Stimulated activated CD4-positive, alpha-beta T cell treated with anti-CD3 and anti-CD28 coated beads, TNF-alpha, amount 100 ng/mL, for 4 hours (primary cell): ENCODE measurements around the gene DCAF7.

Source experiments
- DNase-seq, 3 experiments: peaks; one replicate each; pipeline ENCODE4 v3.0.0-alpha.2; 2020; ENCODE audit warnings: low read depth in 3 of 3

Gene DCAF7

DNA sequence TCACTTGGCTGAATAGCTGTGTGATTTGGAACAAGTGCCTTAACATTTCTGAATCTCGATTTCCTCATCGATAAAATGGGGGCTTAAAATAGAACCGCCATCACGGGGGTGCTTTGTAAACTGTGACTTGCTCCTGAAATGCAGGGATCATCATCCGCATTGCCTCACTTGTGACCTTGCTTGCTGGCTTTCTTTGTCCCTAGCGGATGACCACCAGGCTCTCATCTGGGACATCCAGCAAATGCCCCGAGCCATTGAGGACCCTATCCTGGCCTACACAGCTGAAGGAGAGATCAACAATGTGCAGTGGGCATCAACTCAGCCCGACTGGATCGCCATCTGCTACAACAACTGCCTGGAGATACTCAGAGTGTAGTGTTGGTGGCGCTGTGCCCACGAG, 38.5 kb downstream of the DCAF7 start:
- DNase-seq, result no peak

DNA sequence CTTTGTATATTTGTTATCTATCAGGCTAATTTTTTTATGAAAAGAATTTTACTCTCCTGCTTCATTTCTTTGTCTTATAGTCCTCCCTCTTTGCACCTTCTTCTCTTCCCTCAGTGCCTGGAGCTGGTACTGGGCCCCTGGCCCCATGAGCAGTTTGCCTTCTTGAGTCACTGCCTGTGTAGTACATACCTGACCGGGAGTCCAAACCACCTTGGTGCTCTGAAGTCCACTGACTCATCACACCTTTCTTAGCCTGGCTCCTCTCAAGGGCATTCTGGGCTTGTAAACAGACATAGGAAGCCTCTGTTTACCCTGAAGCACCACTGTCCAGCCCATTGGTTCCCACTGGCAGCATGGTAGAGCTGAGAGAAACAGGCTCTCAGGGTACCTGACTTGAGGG, 39.4 kb downstream of the DCAF7 start:
- DNase-seq, result no peak

DNA sequence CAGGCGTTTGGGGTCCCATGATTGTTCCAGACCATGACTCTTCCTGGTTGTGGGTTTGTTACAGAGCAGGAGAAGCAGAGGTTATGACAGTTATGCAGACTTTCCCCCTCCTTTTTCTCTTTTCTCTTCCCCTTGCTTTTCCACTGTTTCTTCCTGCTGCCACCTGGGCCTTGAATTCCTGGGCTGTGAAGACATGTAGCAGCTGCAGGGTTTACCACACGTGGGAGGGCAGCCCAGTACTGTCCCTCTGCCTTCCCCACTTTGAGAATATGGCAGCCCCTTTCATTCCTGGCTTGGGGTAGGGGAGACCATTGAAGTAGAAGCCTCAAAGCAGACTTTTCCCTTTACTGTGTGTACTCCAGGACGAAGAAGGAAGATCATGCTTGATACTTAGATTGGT, 42.5 kb downstream of the DCAF7 start:
- no peak for DNase-seq

DNA sequence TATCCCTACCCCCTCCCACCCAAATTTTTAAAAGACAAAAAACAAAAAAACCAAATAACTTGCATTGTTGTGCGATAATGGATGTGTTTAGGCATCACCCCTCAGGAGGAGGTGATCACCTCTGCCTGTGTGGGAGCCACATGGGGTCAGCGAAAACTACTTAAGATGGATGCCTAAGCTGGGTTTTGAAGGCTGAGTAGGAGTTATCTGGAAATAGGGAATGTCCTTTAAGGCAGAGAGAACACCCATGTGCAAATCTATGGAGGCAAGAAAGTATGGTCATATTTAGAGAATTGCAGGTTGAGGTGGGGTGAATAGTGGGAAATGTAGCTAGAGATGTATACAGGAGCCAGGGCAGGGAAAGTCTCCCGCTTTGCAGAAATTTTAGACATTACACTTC, 44.9 kb downstream of the DCAF7 start:
- DNase-seq, result no peak

DNA sequence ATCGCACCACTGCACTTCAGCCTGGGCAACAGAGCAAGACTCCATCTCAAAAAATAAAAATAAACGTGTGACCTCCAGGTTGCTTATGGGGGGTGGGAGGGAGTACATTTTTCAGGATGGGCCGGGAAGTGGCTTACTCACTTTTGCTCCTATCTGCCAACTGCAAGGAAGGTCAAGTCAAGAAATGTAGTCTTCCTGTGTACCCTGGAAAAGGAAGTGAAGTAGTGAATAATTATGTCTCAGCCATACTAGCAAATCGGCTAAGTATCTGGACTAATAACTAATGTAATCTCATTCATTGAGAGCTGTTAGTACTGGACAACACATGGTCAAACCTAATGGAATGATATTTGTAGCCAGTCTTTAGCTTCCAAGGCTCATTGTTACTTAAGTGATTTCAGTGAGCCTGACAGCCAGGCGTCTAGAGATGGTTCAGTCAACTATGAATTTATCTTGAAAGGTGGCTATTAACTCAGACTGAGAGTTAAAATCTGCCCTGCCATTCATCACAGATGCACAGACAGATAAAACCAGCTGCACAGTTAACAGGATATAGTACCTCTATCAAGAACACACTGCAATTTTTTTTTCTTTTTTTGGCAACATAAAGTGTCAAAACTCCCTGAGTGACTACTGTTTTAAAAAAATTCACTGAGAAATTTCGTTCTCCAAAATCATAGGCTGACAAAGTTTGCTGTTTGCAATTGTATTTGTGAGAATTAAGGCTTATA, 46.7 kb downstream of the DCAF7 start:
- no peak for DNase-seq

DNA sequence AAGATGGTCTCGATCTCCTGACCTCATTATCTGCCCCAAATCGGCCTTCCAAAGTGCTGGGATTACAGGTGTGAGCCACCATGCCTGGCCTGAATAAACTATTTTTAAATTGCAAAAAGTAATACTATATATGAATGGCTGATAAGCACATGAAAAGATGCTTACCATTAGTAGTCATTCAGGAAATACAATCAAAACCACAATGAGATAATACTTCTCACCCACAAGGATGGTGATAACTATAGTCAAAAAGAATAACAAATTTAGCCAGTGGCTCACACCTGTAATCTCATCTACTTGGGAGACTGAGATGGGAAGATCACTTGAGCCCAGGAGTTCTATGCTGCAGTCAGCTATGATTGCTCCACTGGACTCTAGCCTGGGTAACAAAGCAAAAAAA, 48.0 kb downstream of the DCAF7 start:
- no peak for DNase-seq

DNA sequence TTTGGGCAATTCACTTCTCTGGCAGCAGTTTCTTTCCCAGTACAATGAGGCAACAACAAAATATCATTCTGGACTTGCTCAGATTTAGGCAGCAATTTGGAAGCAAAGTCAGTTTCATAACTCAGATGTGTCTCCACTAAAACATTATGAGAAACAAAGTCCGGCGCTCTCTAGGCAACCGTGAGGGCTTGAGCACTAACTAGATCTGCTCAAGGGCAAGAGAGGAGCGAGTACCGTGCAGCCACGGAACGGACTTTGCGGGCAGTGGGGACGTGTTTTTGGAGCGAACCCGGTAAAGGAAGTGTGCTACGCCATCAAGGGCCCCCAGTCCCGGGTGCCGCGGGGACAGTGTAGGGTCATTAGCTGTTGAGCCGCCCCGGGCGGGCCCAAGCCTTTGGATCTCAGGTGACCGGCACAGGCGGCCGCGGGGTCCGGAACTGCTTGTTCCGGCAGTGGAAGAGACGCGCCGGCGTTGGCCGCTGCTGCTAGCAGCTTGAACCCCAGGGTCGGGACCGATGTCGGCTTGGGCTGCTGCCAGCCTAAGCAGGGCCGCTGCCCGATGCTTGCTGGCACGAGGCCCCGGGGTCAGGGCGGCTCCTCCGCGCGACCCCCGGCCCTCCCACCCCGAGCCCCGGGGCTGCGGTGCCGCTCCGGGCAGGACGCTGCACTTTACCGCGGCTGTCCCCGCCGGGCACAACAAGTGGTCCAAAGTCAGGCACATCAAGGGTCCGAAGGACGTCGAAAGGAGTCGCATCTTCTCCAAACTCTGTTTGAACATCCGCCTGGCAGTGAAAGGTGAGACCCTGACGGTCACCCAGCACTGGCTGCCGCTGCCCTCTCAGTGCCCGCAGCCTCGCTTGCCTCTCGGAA, 50.5 kb downstream of the DCAF7 start, which contains the start of gene TACO1:
TSS of gene TACO1 (plus strand) at position 327 of the 870 bp plus-strand sequence. CDS start at position 516, 189 bp downstream.
- DNase-seq, result peak; percentile 58 to 78 (median 66)

DNA sequence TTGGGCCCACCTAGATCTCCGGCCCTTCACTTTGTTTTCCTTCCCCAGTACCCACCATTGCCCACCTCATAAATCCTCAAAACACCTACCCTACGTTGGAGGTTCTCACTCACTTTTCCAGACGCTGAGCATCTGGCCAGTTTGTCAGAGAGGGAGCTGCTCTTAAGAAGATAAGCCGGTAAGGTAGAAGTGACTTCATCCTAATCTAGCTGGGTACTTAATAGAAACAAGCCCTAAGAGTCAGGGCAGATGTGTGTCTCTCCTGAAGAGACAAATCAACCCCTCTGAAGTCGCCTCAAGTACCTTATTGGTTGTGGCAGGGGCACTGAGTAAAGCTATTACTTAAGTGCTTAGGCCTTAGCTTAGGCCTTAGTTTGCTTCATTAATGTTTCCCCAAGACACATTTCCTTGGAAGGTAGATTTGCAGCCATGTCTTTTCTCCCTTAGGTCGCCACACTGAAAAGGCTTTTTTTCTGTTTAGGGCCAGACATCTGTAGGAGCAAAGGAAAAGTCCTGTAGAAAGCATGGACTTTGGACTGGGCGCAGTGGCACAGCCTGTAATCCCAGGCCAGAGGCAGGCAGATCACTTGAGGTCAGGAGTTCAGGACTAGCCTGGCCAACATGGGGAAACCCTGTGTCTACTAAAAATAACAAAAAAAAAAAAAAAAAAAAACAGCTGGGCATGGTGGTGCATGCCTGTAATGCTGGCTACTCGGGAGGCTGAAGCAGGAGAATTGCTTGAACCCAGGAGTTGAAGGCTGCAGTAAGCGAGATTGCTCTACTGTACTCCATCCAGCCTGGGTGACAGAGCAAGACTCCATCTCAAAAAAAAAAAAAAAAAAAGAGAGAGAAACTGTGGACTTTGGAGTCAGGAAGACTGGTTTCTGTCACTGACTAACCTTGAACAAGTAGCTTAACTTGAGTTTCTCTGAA, 51.4 kb downstream of the DCAF7 start:
- no peak for DNase-seq

DNA sequence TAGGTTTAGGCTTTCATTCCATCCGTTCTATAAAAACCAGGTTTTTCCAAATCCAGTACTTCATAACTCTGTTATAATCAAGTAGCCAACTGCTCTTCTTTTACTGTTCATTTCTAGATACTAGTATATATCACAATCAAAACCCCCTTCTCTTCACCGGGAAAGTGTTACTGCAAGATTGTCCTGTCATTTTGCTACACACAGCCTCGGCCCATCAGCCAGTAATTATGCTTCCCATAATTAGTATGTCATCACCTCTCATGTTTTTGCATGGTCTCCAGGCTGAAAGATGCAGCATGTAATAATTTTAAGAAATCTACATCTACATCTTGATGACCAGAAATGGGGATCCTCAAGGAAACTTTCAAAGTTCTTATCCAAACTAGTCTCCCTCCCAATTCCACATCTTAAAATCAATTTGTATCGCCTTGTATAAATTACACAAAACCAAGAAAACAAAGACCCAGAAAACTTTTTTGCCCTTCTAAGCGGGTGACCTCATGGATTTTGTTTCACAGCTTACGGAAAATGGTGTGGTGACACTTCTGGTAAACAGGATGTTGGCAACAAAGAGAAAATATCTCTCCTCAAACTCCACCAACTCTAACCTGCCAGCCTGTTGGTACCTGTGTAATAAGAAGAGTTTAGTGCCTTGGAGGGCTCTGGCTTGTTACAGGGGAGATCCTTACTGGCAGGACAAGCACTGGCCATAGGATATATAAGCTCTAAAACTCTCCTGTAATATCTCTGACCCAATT, 59.7 kb downstream of the DCAF7 start:
- DNase-seq, result no peak

DNA sequence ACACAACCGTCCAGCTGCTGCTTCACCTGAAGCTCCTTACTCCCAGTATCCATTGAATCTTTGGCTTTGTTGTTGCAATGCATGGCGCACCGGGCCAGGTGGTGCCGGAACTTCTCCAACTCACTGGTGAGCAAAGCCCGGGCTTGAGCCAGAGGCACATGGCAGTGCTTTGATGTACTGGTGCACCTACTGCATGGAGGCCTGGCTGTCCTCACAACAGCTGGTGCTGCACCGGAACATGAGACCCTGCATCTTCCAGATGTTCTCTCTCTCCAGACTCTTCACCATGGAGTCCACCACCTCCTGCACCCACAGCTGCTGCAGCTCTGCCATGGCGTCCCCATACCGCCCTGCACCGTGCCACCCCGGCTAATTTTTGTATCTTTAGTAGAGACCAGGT, 60.6 kb downstream of the DCAF7 start:
- DNase-seq, result no peak

DNA sequence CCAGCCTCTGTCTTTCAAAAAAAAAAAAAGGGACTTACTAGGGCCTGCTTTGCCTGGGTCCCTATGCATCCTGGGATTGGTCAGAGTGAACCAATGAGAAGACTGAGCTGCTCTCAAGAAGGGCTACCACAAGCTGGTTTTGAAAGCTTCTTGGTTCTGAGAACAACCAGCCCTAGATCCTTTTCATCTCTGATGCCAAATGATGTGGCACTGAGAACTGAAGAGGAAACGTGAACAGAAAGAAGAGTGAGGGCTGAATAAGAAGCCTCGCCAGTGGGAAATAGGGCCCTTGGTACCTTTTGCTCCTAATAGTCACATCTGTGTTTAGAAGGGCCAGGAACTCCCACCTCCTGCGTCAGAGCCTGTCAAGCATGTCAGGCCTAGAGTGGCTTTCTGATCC, 61.1 kb downstream of the DCAF7 start:
- no peak for DNase-seq

DNA sequence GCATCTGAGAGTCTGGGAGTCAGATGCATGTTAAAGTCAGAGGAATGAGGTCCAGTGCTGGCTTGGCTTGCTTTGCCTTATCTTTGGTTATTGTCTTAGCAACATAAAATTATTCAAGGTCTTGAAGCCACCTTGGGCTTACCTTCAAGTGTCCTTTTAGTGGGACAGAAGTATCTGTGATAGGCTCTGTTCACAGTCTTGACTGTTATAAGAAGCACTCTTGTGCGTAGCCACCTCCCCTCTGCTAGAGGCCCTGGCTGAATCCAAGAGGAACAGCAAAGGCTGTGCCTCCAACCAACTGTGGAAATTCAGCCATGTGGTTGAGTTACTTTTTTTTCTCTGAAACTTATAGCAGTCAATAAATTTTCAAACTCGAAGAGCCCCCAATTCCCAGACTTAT, 63.4 kb downstream of the DCAF7 start:
- DNase-seq, result no peak

DNA sequence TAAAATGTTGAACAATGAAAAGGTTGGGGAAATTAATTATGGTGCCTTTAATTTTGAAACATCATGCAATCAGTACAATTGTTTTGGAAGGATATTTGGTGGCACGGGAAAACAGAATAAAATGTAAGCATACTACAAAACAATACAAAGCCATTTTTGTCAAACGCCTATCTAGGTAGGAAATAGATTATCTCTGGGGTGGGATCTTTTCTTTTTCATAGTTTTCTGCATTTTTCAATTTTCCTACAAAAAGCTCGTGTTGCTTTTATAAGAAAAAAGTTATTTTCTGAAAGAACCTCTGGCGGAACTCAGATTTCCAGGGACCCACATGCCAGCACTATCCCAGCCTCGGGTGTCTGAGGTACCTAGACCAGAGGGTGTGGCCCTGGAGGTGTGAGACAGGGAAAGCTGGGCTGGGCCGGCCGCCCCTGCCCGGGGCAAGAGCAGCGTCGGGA, 71.0 kb downstream of the DCAF7 start:
- DNase-seq, result no peak

DNA sequence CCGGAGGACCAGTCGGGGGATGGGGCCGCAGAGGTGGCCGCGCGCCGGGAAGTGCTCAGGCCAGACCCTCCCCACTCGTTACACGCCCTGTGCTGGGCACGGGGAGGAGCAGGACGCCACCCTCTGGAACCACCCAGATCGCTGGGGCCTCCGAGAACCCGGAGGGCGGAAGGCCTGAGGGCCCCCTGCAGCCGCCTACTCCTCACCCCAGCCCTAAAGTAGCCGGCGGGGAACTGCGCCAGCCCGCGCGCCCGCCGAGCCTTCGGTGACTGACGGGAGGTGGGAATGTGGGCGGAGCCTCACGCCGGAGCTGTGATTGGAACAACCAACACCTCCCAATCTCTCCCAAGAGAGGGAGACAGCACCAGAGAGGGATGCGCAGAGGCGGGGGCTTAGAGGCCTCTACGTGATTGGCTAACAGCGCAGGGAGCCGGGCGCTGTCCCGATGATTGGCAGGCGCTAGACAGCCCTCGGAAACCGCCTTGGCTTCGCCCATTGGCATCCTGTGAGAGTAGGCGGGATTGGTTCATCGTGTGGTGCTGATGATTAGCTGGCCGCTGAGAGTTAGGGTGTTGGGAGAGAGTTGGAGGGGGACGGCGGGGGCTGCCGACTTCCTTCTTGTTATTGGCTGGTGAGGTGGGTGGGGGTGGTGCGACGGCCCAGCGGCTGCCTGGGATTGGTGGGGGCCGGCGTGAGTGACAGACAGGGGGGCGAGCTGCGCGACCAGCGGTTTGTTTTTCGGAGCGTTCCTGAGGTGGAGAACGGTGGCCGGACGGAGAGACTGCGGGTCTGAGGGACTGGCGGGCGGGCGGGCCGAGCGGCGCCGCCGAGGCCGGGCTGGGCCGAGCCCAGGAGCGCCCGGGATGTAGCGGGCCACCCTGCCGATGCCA, 71.7 kb downstream of the DCAF7 start, which contains the start of gene MAP3K3:
TSS of gene MAP3K3 (plus strand) at position 734 of the 890 bp plus-strand sequence. CDS start 343 bp downstream, outside the sequence.
- peak; percentile 89 to 95 (median 90) for DNase-seq

DNA sequence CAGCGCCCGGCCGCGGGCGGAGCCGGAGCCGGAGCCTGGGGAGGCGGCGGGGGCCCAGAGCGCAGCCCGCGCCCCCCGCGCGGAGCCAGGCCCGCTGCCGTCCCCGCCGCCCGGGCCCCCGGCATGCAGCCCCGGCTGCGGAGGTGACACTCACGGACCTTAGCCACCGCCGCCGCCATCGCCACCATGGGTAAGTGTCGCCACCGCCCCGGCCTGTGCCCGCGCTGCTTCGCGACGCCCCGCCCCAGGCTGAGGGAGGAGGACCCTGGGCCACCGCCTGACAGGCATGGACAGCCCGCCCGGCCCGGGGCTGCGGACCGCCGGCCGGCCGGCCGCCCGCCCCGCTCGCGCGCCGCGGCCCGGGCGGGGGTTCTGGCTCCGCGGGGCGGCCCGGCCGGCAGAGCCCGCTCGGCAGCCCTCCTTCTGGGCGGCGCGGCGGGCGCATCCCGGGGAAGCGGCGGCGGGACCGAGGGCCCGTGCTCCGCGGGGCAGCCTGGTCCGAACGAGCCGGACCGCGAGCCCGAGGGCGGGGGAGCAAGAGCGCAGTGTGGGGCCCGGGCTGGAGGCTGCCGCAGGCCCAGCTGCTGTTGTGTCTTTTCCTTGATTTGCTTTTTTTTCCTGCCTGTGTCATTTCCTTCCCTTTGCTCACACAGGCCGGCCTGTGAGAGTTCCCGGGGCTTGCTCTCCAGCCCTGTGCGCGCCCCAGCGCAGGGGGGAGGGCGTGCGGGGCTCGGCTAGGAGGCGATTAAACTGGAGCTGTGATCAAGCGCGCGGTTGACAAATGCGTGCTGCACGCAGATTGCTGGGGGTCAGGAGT, 72.5 kb downstream of the DCAF7 start:
- peak in 2 of 3 experiments; percentile 29 to 45 for DNase-seq

DNA sequence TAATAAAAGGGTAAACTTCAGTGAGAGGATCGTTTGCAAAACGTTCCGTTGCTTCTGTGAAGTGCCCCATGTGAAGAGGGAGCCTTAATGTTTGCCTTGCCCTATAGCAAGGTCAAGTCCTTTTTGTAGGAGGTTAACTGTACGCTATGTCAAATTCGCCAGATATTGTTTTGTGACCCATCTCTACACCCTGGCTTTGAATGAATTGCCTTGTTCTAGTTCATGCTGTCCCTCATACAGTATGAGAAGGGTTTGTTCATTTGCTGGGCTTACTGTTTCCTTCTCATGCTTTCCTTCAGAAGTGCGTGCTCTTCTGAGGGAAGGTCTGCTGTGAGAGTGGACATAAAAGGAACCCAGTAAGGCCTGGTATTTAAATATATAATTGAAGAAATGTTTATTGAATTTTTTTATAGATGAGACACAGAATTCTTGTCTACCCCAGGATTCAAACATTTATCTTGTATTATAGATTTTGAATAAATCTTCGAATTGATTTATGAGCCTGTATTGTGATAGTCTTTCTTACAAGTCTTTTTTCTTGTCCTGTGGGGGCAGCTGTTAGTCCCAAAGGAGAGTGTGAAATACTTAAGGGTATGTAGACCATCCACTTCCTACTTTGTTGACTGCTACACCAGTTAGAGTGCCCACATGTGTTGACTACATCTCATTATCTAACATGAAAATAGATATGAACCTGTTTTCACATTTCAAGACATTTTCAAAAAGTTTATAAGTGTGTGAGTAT, 73.7 kb downstream of the DCAF7 start:
- DNase-seq, result no peak

DNA sequence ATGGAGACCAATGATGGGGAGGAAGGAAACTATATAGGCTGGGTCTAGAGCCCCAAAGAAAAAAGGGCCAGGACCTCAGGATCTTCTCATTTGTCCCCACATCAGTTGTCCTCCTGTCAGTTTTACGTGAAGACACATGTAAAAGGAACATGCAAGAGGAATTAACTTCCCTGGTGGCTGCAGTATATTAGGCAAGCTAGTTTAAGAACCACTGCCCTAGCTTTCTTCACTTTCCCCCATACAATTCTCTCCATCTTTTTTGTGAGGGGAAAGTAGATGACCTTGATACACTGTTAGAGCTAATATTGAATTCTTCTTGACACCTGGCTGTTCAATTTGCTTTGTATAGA, 74.2 kb downstream of the DCAF7 start:
- no peak for DNase-seq

DNA sequence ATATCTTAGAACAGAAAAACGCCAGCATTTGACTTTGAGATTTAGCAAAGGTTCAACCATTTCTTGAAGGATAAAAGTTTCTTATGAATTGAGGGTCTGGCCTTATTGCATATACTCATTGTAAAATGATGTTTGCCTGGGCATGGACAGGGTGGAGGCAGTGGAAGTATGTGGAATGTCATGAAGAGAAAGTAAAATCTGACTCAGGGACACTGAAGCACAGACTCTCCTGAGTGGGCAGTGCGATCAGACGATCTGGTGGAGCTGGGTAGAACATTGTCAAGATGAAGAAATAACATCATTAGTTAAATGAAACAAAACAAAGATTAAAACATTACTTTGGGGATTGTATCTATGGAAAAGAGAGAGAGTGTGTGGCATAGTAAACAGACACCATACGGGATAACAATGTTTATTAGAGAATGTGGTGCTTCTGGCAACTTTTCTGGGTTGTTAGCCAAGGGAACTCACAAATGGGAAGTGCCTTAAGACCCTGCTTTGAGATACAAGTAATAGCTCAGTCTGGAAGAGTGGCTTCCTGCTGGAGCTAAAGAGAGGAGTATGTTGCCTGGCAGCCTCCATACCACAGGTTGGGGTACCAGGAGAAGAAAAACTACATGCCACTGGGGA, 76.4 kb downstream of the DCAF7 start:
- no peak for DNase-seq
